Measurements from ENCODE around the gene ENTREP3.

GRCh38 chr1:155226188-155226909, 28.9 kb downstream of the ENTREP3 start:
- peak; percentile 92 for TF ChIP-seq CTCF (conservative IDR thresholded peaks at IDR 0.05; ENCODE audit: low read length)
- no peak for TF ChIP-seq EZH2phosphoT487 (IDR thresholded peaks at IDR 0.05; ENCODE audit: borderline replicate concordance, low read depth, low read length)
